Sigmoid colon (tissue), 4 donors: ENCODE results near the gene CD93.

Experiments
- CTCF ChIP-seq, 4 experiments: fragments of 450-650 bp in 3 of 4; fragments of 200-600 bp in 1 of 4; IDR thresholded peaks; one replicate each; pipeline ENCODE4 v1.5.1; 2016 to 2019; ENCODE audit warnings: antibody characterized with exemption in 4 of 4, mild to moderate bottlenecking in 3 of 4, moderate library complexity in 2 of 4
- EP300 ChIP-seq, 4 donors: sonication (generic); formaldehyde crosslinking; IDR thresholded peaks; one replicate each; pipeline ENCODE4 v1.6.1; 2017; ENCODE audit warnings: antibody characterized with exemption in 4 of 4
- POLR2A ChIP-seq, 2 donors: fragments of 450-650 bp; IDR thresholded peaks; one replicate each; pipeline ENCODE4 v1.6.1; 2016; ENCODE audit warnings: antibody characterized with exemption in 2 of 2, mild to moderate bottlenecking in 2 of 2, moderate library complexity in 2 of 2
- POLR2AphosphoS5 ChIP-seq, 4 donors: sonication (generic); formaldehyde crosslinking; IDR thresholded peaks; one replicate each; pipeline ENCODE4 v1.6.1; 2017; ENCODE audit warnings: antibody characterized with exemption in 4 of 4

DNA sequence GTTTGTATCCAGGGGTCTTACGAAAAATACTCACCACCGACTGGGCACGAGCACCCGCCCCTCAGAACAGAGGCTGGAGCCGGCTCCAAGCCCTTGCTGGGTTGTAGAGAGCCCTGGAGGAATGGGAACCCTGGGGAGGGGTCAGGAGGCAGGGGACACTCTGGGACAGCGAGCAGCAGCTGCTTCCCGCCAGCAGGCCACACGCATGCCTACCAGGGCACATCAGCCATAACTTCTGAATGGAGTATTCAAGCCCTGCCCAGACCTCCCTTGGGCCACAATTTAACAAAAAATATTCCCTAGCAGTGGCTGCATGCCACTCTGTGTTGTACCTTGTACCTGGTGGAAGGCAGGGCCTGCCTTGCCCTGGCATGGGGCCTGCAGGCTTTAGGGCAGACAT, 31.6 kb upstream of the CD93 start:
- no peak for TF ChIP-seq CTCF (IDR thresholded peaks at IDR 0.05)
- TF ChIP-seq POLR2AphosphoS5 (IDR thresholded peaks at IDR 0.05), result no peak
- TF ChIP-seq POLR2A (IDR thresholded peaks at IDR 0.05), result no peak
- no peak for TF ChIP-seq EP300 (IDR thresholded peaks at IDR 0.05)
